ENCODE results near the gene C12orf43.
A peak's percentile ranks its signal among the peaks of the same experiment; 100 is the strongest.

C12orf43 gene

DNA sequence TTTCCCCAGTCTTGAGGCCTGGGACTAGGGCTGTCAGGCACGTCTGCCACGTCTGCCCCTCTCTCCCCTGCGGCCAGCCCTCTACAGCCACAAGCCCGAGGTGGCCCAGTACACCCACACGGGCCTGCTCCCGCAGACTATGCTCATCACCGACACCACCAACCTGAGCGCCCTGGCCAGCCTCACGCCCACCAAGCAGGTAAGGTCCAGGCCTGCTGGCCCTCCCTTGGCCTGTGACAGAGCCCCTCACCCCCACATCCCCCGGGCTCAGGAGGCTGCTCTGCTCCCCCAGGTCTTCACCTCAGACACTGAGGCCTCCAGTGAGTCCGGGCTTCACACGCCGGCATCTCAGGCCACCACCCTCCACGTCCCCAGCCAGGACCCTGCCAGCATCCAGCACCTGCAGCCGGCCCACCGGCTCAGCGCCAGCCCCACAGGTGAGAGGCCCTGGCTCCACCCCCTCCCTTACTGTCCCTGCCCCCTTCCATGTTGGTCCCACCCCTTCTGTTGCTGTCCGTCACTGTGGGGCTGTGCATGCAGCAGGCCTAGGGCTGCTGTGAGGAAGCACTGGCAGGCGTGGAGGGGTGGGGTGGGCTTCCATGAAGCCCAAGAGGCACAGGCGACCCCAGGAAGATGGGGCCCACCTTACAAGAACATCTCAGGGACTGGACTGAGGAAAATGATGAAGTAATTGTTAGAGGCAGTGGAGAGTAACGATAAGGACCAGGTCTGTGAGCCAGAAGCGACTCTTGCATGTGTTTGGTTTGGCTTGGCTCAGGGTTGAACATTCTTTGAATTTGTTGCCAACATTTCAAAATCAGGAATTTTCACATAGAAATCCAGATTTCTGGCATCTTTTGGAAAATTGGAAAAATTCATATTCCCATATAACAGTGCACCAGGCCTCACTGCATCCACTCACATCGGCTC, 16.8 kb downstream of the C12orf43 start:
- DNase-seq (ENCODE audit: low read depth) = peak; percentile 32

DNA sequence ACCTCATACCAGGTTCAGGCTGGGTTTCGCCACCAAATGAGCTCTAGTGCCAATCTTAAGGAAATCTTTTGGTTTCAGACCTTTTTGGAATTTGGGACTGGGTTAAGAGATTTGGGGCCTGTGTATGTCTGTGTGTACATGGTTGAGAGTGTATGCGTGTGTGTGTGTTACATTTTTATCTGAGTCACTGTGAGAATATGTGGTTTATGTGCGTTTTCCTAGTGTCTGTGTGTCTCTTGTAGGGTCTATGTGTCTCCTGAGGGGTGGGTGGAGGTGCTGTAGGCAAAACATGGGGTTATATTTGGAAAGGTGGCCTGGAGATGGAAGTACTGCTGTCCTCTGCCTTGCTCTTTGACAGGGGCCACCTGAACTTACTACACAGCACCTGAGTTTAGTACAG, 17.9 kb downstream of the C12orf43 start:
- no peak for DNase-seq (ENCODE audit: low read depth)

DNA sequence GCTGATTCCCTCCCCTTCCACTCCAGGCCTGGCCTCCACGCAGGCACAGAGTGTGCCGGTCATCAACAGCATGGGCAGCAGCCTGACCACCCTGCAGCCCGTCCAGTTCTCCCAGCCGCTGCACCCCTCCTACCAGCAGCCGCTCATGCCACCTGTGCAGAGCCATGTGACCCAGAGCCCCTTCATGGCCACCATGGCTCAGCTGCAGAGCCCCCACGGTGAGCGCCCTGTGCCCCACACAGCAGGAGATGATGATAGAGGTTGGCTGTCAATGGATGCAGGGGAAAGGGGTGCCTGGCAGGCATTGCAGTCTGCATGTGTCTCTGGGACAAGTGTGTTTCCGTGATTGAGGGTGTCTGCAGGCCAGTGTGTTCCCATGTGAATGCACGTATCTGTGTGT, 18.8 kb downstream of the C12orf43 start:
- no peak for DNase-seq (ENCODE audit: low read depth)

DNA sequence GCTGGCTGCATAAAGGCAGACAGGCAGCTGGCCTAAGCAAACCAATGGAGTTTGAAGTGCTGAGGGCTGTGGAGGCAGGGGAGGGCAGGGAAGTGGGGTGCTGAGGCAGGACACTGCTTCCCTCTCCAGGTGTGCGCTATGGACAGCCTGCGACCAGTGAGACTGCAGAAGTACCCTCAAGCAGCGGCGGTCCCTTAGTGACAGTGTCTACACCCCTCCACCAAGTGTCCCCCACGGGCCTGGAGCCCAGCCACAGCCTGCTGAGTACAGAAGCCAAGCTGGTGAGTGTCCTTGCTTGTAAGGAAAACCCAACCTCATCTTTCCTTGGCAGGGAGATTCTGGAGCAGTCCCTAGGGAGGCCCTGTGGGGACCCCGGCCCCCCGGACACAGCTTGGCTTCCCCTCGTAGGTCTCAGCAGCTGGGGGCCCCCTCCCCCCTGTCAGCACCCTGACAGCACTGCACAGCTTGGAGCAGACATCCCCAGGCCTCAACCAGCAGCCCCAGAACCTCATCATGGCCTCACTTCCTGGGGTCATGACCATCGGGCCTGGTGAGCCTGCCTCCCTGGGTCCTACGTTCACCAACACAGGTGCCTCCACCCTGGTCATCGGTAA, 20.0 kb downstream of the C12orf43 start:
- DNase-seq (ENCODE audit: low read depth) = no peak

DNA sequence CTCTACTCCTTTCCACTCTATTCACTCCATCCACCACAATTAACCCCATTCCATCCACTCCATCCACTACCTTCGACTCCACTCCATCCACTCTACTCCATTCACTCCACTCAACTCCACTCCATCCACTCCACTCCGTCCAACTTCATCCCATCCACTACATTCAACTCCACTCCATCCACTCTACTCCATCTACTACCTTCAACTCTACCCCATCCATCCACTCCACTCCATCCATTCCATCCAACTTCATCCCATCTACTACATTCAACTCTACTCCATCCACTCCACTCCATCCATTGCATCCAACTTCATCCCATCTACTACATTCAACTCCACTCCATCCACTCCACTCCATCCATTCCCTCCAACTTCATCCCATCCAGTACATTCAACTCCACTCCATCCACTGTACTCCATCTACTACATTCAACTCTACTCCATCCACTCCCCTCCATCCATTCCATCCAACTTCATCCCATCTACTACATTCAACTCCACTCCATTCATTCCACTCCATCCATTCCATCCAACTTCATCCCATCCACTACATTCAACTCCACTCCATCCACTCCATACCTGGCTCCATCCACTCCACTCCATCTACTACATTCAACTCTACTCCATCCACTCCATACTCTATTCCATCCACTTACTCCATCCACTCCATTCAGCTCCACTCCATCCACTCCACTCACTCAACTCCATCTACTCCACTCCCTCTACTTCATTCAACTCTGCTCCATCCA, 21.5 kb downstream of the C12orf43 start:
- no peak for DNase-seq (ENCODE audit: low read depth)

DNA sequence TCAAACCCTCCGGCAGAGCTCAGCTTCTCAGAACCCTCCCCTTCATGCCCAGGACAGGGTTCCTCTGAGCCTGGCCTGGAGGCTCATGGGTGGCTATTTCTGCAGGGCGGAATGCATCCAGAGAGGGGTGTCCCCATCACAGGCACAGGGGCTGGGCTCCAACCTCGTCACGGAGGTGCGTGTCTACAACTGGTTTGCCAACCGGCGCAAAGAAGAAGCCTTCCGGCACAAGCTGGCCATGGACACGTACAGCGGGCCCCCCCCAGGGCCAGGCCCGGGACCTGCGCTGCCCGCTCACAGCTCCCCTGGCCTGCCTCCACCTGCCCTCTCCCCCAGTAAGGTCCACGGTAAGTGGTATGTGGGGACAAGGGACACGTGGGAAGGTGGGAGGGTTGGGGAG, 22.2 kb downstream of the C12orf43 start:
- DNase-seq (ENCODE audit: low read depth) = no peak

DNA sequence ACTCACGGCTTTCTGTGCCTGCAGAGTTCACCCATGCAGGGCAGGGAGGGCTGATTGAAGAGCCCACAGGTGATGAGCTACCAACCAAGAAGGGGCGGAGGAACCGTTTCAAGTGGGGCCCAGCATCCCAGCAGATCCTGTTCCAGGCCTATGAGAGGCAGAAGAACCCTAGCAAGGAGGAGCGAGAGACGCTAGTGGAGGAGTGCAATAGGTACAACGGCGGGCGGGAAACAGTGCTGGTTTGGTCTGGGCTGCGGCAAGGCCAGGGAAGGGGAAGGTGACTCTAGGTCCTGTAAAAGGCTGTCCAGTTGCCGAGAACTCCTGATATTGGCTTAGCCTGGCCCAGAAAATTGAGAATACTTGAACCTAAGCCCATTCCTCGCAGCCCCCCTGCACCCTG, 22.8 kb downstream of the C12orf43 start:
- DNase-seq (ENCODE audit: low read depth) = no peak

DNA sequence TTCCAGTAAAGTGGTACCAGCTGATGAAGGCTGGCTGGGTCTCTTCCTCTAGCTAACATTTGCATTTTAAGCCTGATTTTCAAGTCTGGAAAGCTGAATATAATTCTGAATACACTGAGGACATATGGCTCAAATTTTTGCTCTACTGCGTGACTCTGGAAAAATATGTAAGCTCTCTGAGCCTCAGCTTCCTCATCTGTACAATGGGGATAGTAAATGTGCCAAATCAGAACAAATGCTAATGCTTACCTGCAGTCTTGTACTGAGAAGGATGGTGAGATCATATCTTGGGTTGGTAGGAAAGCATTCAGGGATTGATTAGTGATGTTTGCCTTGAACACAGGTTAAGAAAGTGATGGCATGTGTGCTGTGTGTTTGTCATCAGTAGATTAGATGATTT, 23.3 kb downstream of the C12orf43 start:
- no peak for DNase-seq (ENCODE audit: low read depth)

DNA sequence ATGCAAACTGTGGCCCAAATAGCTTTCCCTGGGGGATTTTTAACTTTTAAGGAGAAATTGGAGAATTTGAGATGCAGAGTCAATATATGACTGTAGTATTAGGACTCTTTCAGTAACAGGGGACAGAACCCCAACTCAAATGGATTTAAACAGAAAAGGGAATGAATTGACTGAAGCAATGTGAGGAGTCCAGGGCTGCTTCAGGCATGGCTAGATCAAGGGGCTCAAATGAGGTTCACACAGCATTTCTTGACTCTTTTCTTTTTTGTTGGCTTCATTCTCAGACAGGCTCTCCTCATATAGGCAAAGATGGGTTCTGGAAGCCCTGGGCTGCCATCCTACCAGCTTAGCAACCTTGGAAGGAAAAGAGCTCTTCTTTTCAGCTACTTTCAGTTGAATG, 24.3 kb downstream of the C12orf43 start:
- no peak for DNase-seq (ENCODE audit: low read depth)

DNA sequence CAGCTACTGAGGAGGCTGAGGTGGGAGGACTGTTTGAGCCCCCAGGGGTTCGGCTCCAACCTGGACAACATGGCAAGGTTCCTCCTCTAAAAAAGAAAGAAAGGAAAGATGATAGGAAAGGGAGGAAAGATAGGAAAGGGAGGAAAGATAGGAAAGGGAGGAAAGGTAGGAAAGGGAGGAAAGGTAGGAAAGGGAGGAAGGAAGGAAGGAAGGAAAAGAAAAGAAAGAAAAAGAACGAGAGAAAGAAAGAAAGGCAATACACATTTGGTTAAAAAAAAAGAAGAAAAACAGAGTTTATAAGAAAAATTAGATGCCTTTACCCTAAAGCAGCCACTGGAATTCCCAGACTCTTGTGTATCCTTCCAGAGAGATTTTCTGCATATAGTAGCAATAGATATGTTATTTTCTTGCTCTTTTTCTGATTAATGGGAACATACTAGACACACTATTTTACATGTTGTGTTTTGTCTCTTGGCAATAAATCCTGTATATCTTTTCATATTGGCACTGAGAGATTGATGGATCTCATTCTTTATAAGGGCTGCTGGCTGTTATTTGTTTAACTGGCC, 25.7 kb downstream of the C12orf43 start:
- no peak for DNase-seq (ENCODE audit: low read depth)

DNA sequence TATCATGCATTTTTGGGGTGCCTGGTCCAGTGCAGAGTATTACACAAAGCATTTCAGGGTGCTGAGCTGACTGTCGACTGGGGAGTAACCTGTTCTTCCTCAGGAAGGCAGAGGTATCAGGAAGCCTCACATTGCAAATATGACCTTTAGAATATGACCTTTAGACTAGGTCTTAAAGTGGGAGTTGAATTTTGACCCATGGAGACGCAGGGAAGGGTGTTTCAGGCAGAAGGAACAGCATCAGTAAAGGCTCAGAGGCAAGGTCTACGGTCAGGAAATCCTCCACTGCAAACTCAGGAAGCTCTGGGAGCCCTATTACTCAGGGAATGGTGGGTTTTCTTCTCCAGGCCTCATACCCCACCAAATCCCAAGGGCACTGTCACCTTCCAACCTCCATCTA, 26.6 kb downstream of the C12orf43 start:
- DNase-seq (ENCODE audit: low read depth) = no peak

DNA sequence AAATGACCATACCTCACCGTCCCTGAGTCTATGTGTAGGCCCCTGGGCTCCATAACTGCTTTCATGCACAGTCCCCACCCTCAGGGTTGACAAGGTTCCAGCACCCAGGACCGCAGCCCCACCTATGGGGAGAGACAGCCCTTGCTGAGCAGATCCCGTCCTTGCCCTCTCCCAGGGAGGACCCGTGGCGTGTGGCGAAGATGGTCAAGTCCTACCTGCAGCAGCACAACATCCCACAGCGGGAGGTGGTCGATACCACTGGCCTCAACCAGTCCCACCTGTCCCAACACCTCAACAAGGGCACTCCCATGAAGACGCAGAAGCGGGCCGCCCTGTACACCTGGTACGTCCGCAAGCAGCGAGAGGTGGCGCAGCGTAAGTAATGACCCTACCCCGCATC, 27.6 kb downstream of the C12orf43 start:
- DNase-seq (ENCODE audit: low read depth) = no peak

DNA sequence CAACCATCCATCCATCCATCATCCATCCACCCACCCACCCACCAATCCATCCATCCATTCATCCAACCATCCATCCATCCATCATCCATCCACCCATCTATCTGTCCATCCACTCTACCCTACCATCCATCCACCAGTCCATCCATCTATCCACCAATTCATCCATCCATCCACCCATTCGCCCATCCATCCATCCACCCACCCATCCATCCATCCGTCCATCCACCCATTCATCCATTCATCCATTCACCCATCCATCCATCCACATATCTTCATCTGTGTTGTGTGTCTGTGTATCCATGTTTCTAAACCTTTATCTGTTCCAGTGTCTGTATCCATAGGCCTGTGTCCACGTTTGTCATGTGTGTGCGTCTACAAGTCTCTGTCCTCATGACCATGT, 28.1 kb downstream of the C12orf43 start:
- DNase-seq (ENCODE audit: low read depth) = no peak

DNA sequence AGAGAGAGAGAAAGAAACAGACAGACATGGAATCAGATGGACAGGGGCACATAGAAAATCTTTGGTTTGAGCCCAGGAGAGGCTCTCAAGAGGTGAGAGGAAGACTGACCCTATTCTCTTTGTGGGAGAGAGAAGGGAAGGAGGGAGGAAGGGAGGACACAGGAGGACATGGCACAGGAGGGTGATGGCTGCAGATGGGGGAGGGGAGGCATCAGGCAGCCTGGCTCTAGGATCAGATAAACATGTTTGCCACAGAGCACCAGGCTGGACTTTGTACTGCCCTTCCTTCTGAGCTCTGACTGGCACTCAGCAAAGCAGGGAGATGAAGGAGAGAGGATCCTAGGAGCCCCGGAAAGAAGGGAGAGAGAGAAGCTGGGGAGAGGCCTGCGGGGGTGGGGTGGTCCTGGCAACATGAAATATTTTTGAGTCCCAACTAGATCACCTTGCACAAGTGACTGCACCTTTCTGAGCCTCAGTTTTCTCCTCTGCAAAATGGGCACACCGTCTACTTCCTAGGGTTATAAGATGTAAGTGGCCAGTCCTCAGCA, 31.9 kb downstream of the C12orf43 start:
- DNase-seq (ENCODE audit: low read depth) = no peak

DNA sequence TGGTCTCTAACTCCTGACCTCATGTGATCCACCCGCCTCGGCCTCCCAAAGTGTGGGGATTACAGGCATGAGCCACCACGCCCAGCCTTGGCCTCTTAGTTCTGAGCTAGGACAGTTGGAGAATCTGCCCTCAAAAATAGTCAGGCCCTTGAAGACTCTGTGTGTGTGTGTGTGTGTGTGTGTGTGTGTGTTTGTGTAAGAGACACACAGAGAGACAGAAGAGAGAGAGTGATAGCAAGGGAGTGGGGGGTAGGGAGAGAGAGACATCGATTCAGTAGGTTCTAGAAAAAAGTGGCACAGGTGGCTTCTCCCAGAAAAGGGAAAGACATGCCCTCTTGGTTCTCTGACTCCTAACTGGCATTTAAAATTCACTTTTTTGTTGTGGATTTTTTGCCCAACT, 32.5 kb downstream of the C12orf43 start:
- DNase-seq (ENCODE audit: low read depth) = no peak

DNA sequence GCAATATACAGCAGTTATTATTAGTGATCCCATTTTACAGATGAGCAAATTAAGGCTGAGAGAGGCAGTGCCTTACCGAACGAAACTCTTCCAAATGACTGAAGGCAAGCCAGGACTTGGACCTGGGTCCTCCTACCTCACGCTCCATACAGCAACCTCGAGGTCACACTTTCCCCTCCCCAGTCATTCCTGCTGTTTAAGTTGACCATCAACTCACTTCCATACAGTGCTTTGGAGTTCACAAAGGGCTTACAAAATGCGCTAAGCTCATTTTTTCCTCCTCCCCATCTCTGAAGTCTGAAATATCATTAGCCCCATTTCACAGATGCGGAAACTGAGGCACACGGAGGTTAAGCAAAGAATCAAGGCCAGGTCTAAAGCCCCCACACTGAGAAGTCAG, 33.6 kb downstream of the C12orf43 start:
- DNase-seq (ENCODE audit: low read depth) = no peak

DNA sequence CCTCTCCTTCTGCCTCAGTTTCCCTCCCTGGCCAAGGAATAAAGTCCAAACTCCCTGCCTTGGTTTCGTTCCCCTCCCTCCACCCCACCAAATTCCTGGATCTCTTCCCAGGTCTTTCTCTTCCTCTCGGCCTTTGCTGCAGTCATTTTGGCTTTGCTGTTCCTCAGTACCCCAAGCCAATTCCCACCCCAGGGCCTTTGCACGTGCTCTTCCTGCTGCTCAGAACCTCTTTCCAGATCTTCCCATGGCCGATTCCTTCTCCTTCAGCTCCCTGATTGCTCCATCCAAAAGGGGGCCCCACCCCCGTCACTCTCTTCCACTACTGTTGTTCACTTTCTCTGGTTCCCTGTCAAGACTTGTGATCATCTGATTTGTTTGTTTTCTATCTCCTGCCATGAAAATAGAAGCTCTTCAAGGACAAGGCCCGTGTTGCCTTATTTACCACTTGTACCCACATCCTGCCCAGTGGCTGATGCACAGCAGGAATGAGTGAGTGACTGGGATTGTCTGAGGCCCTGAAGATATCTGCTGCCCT, 34.8 kb downstream of the C12orf43 start:
- no peak for DNase-seq (ENCODE audit: low read depth)

DNA sequence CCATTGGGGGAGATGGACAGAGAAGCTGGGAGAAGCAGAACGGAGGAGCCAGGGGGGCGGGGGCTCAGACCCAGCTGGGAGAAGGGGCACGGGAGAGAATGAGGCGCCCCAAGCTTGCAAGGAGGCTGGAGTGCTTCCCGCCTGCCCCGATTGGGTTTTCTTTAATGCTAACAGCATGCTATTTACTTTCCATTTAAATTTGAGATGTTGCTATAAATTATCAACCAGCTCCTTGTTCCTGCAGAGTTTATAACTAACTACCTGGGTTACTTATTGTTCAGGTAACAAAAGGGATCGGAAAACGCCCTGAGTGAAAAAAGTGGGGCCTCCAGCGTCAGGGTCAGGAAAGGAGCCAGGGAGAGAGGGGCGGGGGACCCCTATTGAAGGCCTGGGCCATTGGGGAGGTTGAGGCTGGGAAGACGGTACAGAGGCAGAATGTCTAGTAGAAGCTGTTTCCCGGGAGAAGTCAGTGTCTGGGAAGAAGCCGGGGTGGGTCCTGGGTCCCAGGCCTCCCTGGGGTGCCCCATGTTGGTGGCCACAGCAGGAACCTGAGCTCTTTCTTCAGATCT, 35.4 kb downstream of the C12orf43 start:
- no peak for DNase-seq (ENCODE audit: low read depth)

DNA sequence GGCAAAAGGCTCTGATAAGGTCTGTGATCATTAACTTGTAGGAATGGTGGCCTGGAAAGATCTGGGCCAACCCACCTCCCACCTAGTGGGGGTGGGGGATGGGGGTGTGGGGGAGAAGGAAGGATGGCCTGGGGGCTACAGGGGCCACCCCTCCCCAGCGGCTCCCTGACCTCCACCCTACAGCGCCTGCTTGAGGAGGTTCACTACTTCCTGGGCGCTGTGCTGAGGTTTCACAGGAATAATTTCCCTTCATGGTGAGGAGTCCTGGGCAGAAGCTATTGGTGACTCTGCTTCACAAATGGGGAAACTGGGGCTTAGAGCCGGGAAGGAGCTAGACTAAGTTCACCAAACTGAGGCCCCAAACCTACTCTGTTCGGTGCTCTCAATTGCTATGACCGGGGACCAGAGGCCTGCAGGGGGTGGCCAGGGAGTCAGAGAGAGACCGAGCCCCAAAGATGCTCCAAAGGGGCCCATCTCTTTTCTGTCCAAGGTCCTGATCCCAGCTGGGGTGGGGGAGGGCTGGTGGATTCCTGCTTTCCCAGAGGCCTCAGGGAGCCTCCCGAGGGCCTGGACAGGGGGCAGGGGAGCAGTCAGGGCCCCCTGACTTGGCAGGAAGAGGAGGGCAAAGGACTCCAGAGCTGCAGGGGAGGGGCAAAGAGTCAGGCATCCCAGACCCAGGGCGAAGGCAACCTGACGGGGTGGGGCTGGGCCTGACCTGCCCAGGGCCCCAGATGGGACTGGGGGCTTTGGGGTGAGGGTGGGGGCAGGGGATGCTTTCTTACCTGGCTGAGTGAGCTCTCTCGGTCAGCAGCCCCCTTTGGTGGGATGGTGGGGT, 36.2 kb downstream of the C12orf43 start:
- no peak for DNase-seq (ENCODE audit: low read depth)

DNA sequence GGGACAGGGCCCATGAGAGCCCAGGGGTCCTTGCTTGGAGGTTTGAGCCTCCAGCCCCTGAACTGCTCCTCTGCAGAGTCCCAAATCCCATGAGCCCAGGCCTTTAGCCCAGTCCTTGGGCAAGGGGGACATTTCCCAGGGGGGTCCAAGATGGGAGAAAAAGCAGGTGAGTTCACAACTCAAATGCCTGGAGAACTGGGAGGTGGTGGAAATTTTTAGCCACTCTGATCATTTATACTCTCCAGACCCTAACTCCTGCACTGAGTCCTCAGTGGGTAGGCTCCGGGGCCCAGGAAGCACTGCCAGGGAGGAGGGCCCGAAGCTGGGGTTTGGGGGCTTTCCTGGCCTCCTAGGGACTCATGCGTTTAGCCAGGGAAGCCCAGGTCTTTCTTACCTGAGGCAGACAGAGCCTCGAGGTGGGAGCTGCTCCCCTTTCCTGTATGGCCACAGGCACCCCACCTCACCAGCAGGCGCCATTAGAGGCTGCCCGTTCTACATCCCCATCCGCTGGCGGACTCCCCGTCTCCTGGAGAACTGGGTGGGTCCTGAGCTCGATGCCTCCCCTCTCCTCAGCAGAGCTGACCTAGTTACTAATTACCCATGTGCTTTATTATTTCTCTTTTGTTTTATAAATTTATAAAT, 36.9 kb downstream of the C12orf43 start:
- DNase-seq (ENCODE audit: low read depth) = no peak

All from fibroblast of gingiva (primary cell).